ENCODE results near the gene BGLAP. TPM values are rescaled to one million over a fixed set of nuclear protein-coding genes. Genes with fewer than 3 reads are reported as not detected.

The BGLAP gene
- total and polyA plus RNA-seq, 2 donors (not counting 1 experiment from before 2014, with no cell fraction given): 3.1 to 7.4 TPM

DNA sequence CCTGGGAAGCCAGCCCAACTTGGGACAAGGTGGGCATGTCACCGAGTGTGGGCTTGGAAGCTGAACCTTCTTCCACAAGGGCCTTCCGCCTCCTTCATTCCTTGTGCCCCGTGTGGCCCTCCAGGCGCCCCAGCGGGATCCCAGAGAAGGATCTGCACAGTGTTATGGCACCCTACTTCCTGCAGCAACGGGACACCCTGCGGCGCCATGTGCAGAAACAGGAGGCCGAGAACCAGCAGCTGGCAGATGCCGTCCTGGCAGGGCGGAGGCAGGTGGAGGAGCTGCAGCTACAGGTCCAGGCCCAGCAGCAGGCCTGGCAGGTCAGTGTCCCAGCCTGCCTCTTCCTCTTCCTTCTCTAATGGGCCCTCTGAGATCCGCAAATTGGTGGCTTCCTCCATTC is 5.8 kb upstream of the BGLAP start:
- H3K27me3 ChIP-seq (replicated peaks in 1 of 4; ENCODE audit: control extremely low read depth in 1 of 4, control insufficient read depth in 3 of 4, insufficient read depth in 4 of 4, low read length in 3 of 4): no peaks in the 10 kb centered on the region
- H3K4me1 Mint-ChIP-seq: no peaks in the 10 kb centered on the region
- H3K4me2 ChIP-seq (replicated peaks; ENCODE audit: low read depth, low read length, poor library complexity, severe bottlenecking): no peak overlapping the region
- DNase-seq (no peak), ATAC-seq (ENCODE audit: low read depth) (no peak)
- no peak for TF ChIP-seq EZH2 (IDR thresholded peaks at IDR 0.05; ENCODE audit: borderline replicate concordance, insufficient read depth, low read depth, low read length, poor library complexity, severe bottlenecking)
- TF ChIP-seq, protein P1, sequence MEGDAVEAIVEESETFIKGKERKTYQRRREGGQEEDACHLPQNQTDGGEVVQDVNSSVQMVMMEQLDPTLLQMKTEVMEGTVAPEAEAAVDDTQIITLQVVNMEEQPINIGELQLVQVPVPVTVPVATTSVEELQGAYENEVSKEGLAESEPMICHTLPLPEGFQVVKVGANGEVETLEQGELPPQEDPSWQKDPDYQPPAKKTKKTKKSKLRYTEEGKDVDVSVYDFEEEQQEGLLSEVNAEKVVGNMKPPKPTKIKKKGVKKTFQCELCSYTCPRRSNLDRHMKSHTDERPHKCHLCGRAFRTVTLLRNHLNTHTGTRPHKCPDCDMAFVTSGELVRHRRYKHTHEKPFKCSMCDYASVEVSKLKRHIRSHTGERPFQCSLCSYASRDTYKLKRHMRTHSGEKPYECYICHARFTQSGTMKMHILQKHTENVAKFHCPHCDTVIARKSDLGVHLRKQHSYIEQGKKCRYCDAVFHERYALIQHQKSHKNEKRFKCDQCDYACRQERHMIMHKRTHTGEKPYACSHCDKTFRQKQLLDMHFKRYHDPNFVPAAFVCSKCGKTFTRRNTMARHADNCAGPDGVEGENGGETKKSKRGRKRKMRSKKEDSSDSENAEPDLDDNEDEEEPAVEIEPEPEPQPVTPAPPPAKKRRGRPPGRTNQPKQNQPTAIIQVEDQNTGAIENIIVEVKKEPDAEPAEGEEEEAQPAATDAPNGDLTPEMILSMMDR (IDR thresholded peaks at IDR 0.05): no peak
- H3K4me3 Mint-ChIP-seq: no peak overlapping the region
- peaks cover 4% of the 10 kb centered on the region for H3K79me2 ChIP-seq (ENCODE audit: control insufficient read depth, insufficient read depth, low read length)
- H4K20me1 ChIP-seq (ENCODE audit: control insufficient read depth, insufficient read depth, low read length, poor library complexity, severe bottlenecking): peaks cover 11% of the 10 kb centered on the region
- H3K4me1 ChIP-seq (ENCODE audit: control insufficient read depth in 2 of 2, insufficient read depth in 2 of 2, low read length in 2 of 2): no peaks in the 10 kb centered on the region
- intact Hi-C loops (cut with micrococcal nuclease): no loop called here
- H2AFZ ChIP-seq (ENCODE audit: insufficient read depth, low read depth, low read length, poor library complexity, severe bottlenecking): no peak overlapping the region
- H3K36me3 ChIP-seq (replicated peaks in 1 of 2; ENCODE audit: control extremely low read depth in 1 of 2, control insufficient read depth in 1 of 2, extremely low read depth in 1 of 2, insufficient read depth in 2 of 2, low read length in 1 of 2): peaks cover 5 to 55% of the 10 kb centered on the region in 2 experiments
- no peak overlapping the region for H3K27ac Mint-ChIP-seq
- no peaks in the 10 kb centered on the region for H3K27me3 Mint-ChIP-seq
- CTCF ChIA-PET: interaction anchor here (0.6 kb wide), 1 partner anchor 13 kb away, joined by 3 read pairs; no protein-coding TSS in a partner anchor
- no peak overlapping the region for H3K4me3 ChIP-seq (ENCODE audit: control extremely low read depth in 1 of 5, extremely low read depth in 1 of 5, insufficient read depth in 1 of 5, low read depth in 2 of 5, low read length in 4 of 5)
- POLR2A ChIA-PET: no interaction called here
- WGBS (ENCODE audit: insufficient coverage): 98% methylated on average over 12 of the region's 12 CpGs
- H3K9ac ChIP-seq (ENCODE audit: low read length): no peak overlapping the region
- H3K9me3 Mint-ChIP-seq (ENCODE audit: insufficient read depth): no peaks in the 10 kb centered on the region
- H3K9me3 ChIP-seq (ENCODE audit: control extremely low read depth in 1 of 3, control insufficient read depth in 2 of 3, insufficient read depth in 1 of 3, low read length in 2 of 3): no peaks in the 10 kb centered on the region
- H3K27ac ChIP-seq (ENCODE audit: low read length in 2 of 2): no peak overlapping the region

DNA sequence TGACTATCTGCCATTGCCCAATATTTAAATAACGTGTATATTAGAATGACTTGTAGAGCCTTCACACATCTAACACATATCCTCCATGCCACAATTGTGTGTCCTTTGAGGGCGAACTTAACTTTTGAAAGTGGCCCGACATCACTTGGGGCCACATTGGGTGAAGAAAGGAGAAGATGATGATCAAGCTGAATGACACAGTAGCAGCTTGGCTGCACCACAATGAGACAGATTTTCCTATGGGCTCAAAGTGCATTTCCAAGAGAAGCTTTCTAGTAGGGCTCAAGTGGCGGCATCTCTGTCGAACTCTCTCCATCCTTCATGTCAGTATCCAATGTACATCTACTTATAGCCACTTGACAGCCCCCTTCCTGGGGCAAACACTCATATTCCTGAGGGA is 3.7 kb upstream of the BGLAP start:
- Histone ChIP-seq H3K27me3 (replicated peaks in 1 of 4; ENCODE audit: control extremely low read depth in 1 of 4, control insufficient read depth in 3 of 4, insufficient read depth in 4 of 4, low read length in 3 of 4) (no peaks in the 10 kb centered on the region), H3K4me1 (ENCODE audit: control insufficient read depth in 2 of 2, insufficient read depth in 2 of 2, low read length in 2 of 2) (no peaks in the 10 kb centered on the region), H3K27ac (ENCODE audit: low read length in 2 of 2) (no peak overlapping the region), H3K4me2 (replicated peaks; ENCODE audit: low read depth, low read length, poor library complexity, severe bottlenecking) (no peak overlapping the region), H4K20me1 (ENCODE audit: control insufficient read depth, insufficient read depth, low read length, poor library complexity, severe bottlenecking) (peaks cover 11% of the 10 kb centered on the region), H3K36me3 (replicated peaks in 1 of 2; ENCODE audit: control extremely low read depth in 1 of 2, control insufficient read depth in 1 of 2, extremely low read depth in 1 of 2, insufficient read depth in 2 of 2, low read length in 1 of 2) (peaks cover 5 to 55% of the 10 kb centered on the region in 2 experiments), H3K9me3 (ENCODE audit: control extremely low read depth in 1 of 3, control insufficient read depth in 2 of 3, insufficient read depth in 1 of 3, low read length in 2 of 3) (no peaks in the 10 kb centered on the region), H3K79me2 (ENCODE audit: control insufficient read depth, insufficient read depth, low read length) (peaks cover 4% of the 10 kb centered on the region), H3K4me3 (ENCODE audit: control extremely low read depth in 1 of 5, extremely low read depth in 1 of 5, insufficient read depth in 1 of 5, low read depth in 2 of 5, low read length in 4 of 5) (no peak overlapping the region), H2AFZ (ENCODE audit: insufficient read depth, low read depth, low read length, poor library complexity, severe bottlenecking) (no peak overlapping the region), H3K9ac (ENCODE audit: low read length) (no peak overlapping the region)
- intact Hi-C loops (cut with micrococcal nuclease): no loop called here
- ChIA-PET CTCF (interaction anchor here (0.6 to 1.4 kb wide), 2 partner anchors 13 to 14 kb away, joined by 3 read pairs; no protein-coding TSS in a partner anchor), POLR2A (no interaction called here)
- no peak for ATAC-seq (ENCODE audit: low read depth)
- WGBS (ENCODE audit: insufficient coverage): 97% methylated on average over 4 of the region's 5 CpGs
- no peak for TF ChIP-seq EZH2 (IDR thresholded peaks at IDR 0.05; ENCODE audit: borderline replicate concordance, insufficient read depth, low read depth, low read length, poor library complexity, severe bottlenecking)
- TF ChIP-seq, protein P1 (IDR thresholded peaks at IDR 0.05): no peak
- Mint-ChIP-seq H3K4me3 (no peak overlapping the region), H3K27me3 (no peaks in the 10 kb centered on the region), H3K4me1 (no peaks in the 10 kb centered on the region), H3K9me3 (ENCODE audit: insufficient read depth) (no peaks in the 10 kb centered on the region), H3K27ac (no peak overlapping the region)
- no peak for DNase-seq

All from B cell (primary cell).